HG02943 (cell line): ENCODE results near the gene ZNF217.
"Not testable (repeated sequence)": the region's sequence is repeated elsewhere in the genome, so short reads cannot be mapped to it uniquely, and the experiment has no call there.

Experiments
- ATAC-seq: cut with Tn5 transposase; IDR thresholded peaks from one replicate; pipeline ENCODE4 v1.9.1; 2021; ENCODE audit warnings: mild to moderate bottlenecking, low read depth, moderate library complexity; ENCODE audit not compliant: unreplicated experiment

Gene ZNF217

DNA sequence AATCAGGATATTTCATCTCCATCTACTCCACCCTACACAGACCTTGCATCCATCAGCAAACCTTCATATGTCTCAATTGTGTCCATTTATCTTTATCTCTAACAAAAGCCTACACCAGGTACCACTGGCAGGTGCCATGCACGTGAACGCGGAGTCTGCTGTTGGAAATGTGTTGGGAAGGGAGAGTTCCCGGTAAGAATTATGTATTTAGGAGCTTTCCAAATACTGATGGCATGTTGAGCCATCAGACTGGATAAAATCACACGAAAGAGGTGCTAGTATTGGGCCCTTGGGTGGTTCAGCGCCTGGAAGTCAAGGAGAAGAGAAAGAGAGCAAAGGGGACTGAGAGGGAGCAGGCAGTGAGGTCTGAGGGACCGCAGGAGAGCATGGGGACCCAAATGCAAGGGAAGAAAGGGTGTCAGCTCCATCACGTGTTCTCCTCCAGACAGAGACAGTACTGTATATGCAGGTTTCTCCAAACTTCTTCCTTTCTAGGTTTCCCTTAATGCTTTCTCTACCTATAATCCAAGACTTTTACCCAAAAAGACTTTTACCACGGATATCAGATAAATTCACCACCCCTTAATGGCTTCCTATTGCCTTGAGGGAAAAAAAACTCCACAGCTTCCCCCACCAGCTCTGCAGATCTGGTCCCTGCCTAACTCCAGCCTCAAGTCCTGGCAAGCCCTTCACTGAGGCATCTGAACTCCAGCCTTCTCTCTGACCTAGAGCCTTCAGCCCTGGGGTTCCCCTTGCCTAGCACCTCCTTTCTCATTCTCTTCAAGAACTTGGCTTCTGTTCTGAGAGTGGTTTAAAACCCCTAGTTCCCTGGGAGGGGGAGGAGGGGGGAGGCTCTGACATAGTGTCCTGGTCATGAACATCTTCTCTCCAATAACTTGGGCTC, 4.8 kb upstream of the ZNF217 start:
- ATAC-seq, result no peak

GRCh38 chr20:53597521-53598120, 4.0 kb upstream of the ZNF217 start:
- no peak for ATAC-seq

DNA sequence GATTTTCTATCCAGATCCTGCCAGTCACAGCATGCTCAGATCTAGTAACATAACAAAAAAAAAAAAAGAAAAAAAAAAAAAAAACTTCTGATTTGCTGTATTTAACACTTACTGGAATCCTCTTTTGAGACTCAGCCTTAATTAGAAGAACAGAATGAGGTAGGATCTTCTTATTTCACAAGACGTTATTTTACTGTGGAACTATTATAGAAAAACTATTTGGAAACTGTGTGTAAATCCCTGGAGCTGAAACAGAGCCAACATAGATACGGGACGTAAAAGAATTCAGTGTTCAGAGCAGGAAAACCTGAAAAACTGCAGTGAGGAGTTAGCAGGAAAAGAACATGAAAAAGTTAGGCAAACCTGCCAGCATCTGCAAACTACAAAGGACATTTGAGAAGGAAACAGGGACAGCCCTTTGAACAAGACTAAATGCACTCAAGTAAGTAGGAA, 3.4 kb upstream of the ZNF217 start:
- ATAC-seq, result no peak

GRCh38 chr20:53596189-53597001, 2.8 kb upstream of the ZNF217 start:
- not testable (repeated sequence) for ATAC-seq

GRCh38 chr20:53595742-53596141, 2.1 kb upstream of the ZNF217 start:
- ATAC-seq, result not testable (repeated sequence)

- ATAC-seq, result no peak
Measured at GRCh38 chr20:53595018-53595378, 1.4 kb upstream of the ZNF217 start.

DNA sequence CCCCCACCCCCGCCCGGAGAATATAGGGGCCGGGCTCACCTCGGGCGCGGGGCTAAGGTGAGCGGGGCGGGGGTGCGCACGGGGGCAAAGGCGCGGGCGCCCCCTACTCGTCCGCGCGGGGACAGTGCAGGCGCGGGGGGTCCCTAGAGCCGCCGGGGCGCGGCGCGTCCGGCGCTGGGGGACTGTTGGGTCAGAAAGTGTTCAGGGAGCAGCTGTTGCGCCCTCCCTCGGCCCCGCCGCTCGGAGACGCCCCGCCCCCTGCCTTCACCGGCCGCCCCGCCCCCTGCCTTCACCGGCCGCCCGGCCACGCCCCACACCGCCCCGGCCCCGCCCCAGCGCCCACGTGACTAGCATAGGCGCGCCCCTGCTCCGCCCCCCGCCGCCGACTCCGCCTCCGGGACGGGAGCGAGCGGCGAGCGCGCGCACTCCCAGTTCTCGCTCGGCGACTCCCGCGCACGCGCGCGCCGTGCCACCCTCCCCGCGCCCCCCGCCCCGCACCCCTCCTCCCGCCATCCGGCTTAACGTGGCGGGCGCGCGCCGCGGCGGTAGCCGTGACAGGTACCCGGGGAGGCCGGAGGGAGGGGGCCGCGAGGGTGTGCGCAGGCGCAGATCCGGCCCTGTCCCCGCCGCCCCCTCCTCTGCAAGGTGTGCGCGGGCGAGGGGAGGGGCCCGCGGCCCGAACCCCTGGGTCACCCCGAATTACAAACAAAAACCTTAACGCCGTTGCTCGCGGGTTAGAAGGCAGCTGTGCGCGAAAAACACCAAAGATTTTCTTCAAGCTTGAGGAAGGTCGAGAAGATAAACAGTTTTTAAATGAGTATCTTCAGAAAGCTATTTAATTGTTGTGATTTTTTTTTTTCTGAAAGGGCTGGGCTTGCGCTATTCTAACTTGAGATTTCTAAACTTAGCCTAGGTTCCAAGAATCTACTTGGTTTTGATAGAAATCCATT, 704 bp upstream of the ZNF217 start:
- peak; percentile 61 for ATAC-seq

- ATAC-seq, result no peak
Measured at GRCh38 chr20:53592992-53593465, 610 bp downstream of the ZNF217 start.

DNA sequence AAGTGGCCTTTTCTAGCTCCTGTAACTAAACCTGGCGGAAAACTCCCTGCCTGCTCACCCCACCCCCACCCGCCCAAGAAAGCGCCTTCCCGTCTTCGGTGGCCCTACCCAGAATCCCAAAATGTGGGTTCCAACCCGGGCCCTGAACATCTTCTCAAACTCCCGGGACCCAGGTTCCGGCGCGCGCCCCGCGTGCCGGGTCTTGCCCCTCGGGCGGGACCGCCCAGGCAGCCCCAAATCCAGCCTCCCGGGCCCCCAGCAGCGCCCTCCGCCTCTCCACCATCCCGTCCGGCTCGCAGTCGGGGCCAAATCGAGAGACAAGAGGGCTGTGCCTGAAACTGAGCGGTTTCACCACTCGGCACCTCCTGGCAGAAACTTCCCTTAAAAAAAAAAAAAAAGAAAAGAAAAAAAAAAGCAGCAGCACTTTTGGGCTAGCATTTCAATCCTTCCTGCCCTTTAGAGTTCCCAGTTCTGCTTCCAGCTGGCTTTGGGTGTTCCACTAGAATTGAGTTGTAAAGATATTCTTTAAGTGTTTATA, 1.1 kb downstream of the ZNF217 start:
- not testable (repeated sequence) for ATAC-seq

GRCh38 chr20:53591941-53592441, 1.6 kb downstream of the ZNF217 start:
- ATAC-seq, result not testable (repeated sequence)

GRCh38 chr20:53591206-53591741, 2.4 kb downstream of the ZNF217 start:
- not testable (repeated sequence) for ATAC-seq

DNA sequence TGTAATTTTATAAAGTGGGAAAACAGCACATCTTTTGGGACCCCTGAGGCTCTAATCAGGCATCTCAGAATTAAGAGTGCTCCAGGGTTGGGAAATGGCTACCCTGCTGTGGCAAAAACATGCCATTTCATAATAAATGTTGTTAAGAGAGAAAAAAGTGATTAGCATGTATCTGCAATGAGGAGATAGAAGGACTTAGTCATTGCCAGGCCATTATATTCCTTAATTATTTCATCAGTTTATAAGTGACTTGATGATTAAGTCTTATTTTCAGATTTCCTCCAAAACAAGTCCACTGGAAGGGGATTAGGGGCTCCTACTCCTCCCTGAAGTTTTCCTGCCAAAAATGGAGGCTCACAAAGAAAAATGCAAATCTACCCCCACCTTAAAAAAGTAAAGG, 3.0 kb downstream of the ZNF217 start:
- not testable (repeated sequence) for ATAC-seq

- not testable (repeated sequence) for ATAC-seq
Measured at GRCh38 chr20:53590122-53590521, 3.5 kb downstream of the ZNF217 start.

DNA sequence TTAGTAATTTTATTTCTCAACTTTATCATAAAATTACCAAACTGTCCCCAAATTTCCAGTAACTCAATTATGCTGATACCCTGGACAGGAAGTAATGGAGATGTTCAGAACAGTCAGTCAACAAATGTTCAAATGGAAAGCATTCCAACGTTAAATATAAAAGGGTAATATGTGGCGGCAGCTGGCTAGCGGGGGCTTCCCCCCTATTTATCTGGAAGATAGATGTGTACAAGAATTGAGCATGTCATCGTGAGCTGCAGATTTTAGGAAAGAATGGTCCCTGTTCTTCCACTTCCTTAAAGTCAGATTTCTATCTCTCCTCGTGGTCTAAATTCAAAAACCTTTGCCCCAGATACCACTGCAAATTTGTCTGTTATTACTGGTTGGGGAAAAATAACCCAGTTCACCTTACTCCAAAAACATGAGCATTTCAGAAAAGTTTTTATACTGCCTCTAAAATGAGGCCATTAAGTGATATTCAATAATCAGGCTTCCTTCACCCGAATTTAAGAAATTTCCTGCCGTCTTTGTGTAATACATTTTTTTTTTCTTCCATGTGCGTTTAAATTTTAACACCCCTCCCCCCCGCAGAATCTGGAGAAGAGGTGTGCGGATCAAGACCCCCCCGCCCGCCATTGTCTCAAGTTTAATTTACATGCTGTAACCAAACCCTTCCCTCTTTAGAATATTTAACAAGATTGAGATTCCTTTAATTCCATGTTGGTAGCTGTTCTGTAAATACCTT, 4.1 kb downstream of the ZNF217 start:
- not testable (repeated sequence) for ATAC-seq

DNA sequence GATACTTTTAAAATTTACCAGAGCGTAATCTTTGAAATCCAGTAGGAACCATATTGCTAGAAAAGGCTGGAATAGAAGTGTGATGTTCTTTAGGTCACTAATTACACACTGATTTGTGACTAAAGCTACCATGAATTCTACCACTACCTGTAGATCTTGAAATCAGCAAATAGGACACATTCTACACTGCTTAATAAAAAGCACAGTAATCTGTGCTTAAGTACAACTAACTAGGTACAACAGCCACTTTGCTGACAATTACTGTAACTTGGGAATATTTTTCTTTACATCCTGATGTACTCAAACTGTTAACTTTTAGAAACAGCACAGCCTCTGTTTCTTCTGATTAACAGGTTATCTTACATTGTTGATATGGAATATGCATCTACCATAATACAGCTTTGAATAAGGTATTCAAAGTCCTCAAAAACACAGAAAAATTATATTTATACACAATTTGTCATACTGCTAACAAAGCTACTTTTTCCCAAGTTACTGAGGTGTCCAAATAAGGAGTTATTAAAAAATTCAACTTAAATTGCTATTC, 6.4 kb downstream of the ZNF217 start:
- not testable (repeated sequence) for ATAC-seq

GRCh38 chr20:53586640-53587039, 7.0 kb downstream of the ZNF217 start:
- no peak for ATAC-seq

DNA sequence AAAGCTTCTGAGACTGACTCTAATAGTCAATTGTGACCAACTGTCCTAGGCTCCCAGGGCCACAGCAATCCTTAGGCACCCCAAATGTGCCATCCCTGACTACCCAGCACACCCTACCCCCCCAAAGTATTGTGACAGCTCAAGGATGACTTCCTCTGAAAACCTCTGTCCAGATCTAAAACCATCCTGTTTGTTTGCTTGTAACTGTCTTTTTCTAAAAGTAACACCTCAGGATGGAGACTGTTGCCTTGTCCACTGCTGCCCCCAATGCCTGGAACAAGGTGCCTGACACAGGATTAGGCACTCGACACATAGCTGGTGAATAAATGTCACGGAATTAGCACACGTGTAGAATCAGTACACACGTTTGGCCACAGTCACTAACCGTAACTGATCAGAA, 7.7 kb downstream of the ZNF217 start:
- ATAC-seq, result not testable (repeated sequence)

DNA sequence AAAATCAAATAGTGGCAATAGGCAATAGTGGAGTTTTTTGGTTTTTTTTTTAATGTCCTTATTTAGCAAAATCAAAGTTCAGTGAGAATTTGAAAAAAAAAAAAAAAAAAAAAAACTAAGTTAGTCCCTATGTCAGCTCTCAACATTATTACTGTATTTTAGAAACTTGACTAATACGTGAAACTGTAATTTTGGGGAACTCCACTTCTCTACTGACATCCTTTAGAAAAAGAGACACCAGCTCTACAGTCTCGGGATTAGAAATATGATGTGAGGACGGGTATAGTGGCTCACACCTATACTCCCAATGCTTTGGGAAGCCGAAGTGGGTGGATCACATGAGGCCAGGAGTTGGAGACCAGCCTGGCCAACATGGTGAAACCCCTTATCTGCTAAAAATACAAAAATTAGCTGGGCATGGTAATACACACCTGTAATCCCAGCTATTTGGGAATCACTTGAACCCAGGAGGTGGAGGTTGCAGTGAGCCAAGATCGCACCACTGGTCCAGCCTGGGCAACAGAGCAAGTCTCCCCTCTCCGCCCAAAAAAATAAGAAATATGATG, 8.6 kb downstream of the ZNF217 start:
- ATAC-seq, result not testable (repeated sequence)
